ENCODE data around the gene PYCARD. TPM values are rescaled to one million over a fixed set of nuclear protein-coding genes. Genes with fewer than 3 reads are reported as not detected.

PYCARD gene
- 0.41 TPM in 1 of 2 replicates, not detected in the other for polyA plus RNA-seq

GRCh38 chr16:31202414-31203375 is at the start of gene PYCARD:
PYCARD (minus strand) TSS chr16:31202760; CDS start chr16:31202690, 70 bp downstream.

GRCh38 chr16:31216422-31217135 is 14.0 kb upstream of the PYCARD start, which contains the start of gene PYDC1:
PYDC1 (minus strand) TSS chr16:31217135; CDS start chr16:31217028, 107 bp downstream.

GRCh38 chr16:31213877-31214707 is 11.5 kb upstream of the PYCARD start, which contains the start of gene TRIM72:
TRIM72 (plus strand) TSS chr16:31214119; CDS start chr16:31214739, 620 bp downstream.

GRCh38 chr16:31179747-31180459 is 22.7 kb downstream of the PYCARD start, which contains the start of gene FUS:
FUS (plus strand) TSS chr16:31180139; CDS start chr16:31180215, 76 bp downstream.

Other genes with a start within 250 kb of the PYCARD start
- gene SETD1A, start 245.0 kb downstream of the PYCARD start, polyA plus RNA-seq, result 0.27 and 0.34 TPM in 2 replicates
- not detected in 2 replicates for gene HSD3B7, start 217.6 kb downstream of the PYCARD start, polyA plus RNA-seq
- 2.5 and 3.0 TPM in 2 replicates for gene STX1B, start 192.1 kb downstream of the PYCARD start, polyA plus RNA-seq
- gene STX4, start 169.2 kb downstream of the PYCARD start, polyA plus RNA-seq, result 15.6 and 16.6 TPM in 2 replicates
- gene ZNF668, start 128.5 kb downstream of the PYCARD start, polyA plus RNA-seq, result 0.11 TPM in 1 of 2 replicates, not detected in the other
- 0.20 and 0.43 TPM in 2 replicates for gene ZNF646, start 128.3 kb downstream of the PYCARD start, polyA plus RNA-seq
- not detected in 2 replicates for gene PRSS53, start 113.8 kb downstream of the PYCARD start, polyA plus RNA-seq
- gene VKORC1, start 108.0 kb downstream of the PYCARD start, polyA plus RNA-seq, result 47.0 and 48.3 TPM in 2 replicates
- gene BCKDK, start 94.4 kb downstream of the PYCARD start, polyA plus RNA-seq, result 8.4 and 10.6 TPM in 2 replicates
- gene KAT8, start 85.1 kb downstream of the PYCARD start, polyA plus RNA-seq, result 16.0 and 16.5 TPM in 2 replicates
- not detected in 2 replicates for gene PRSS8, start 67.0 kb downstream of the PYCARD start, polyA plus RNA-seq
- gene PRSS36, start 52.7 kb downstream of the PYCARD start, polyA plus RNA-seq, result 0.43 and 1.8 TPM in 2 replicates
- gene FUS, start 22.6 kb downstream of the PYCARD start, polyA plus RNA-seq, result 41.0 and 45.9 TPM in 2 replicates
- gene TRIM72, start 11.4 kb upstream of the PYCARD start, polyA plus RNA-seq, result not detected in 2 replicates
- 0.94 and 1.6 TPM in 2 replicates for gene PYDC1, start 14.4 kb upstream of the PYCARD start, polyA plus RNA-seq
- gene ITGAM, start 57.2 kb upstream of the PYCARD start, polyA plus RNA-seq, result not detected in 2 replicates
- gene ITGAX, start 152.4 kb upstream of the PYCARD start, polyA plus RNA-seq, result 0.28 TPM in 1 of 2 replicates, not detected in the other
- gene ITGAD, start 190.6 kb upstream of the PYCARD start, polyA plus RNA-seq, result not detected in 2 replicates
- 2.4 and 2.8 TPM in 2 replicates for gene COX6A2, start 225.6 kb upstream of the PYCARD start, polyA plus RNA-seq
- gene ZNF843, start 240.0 kb upstream of the PYCARD start, polyA plus RNA-seq, result 0.20 and 0.83 TPM in 2 replicates